IPS-20b (cell line): Measurements from ENCODE around the gene MUC20.
"Not testable (repeated sequence)": the region's sequence is repeated elsewhere in the genome, so short reads cannot be mapped to it uniquely, and the experiment has no call there.

ENCODE experiments used
- H3K27ac ChIP-seq: one replicate; pipeline ENCODE4 v1.5.1; 2013; ENCODE audit warnings: low read length
- H3K27me3 ChIP-seq: 2 replicates; pipeline ENCODE4 v1.6.1; 2013; ENCODE audit warnings: mild to moderate bottlenecking, low read length, inconsistent platforms; ENCODE audit not compliant: insufficient read depth
- H3K36me3 ChIP-seq: 2 replicates; pipeline ENCODE4 v1.6.1; 2013; ENCODE audit warnings: low read depth, mild to moderate bottlenecking, inconsistent platforms, low read length, moderate library complexity; ENCODE audit not compliant: insufficient read depth
- H3K4me1 ChIP-seq: 2 replicates; pipeline ENCODE4 v1.6.1; 2013; ENCODE audit warnings: mild to moderate bottlenecking, control low read depth, inconsistent platforms, low read length, moderate library complexity; ENCODE audit not compliant: insufficient read depth
- H3K4me3 ChIP-seq: 2 replicates; pipeline ENCODE4 v1.5.1; 2013; ENCODE audit warnings: mild to moderate bottlenecking, low read length, inconsistent platforms
- H3K9ac ChIP-seq: 2 replicates; pipeline ENCODE4 v1.6.1; 2013; ENCODE audit warnings: low read depth, mild to moderate bottlenecking, inconsistent platforms, low read length, moderate library complexity
- H3K9me3 ChIP-seq: 2 replicates; pipeline ENCODE4 v1.6.1; 2013; ENCODE audit warnings: mild to moderate bottlenecking, low read depth, low read length, inconsistent platforms; ENCODE audit not compliant: insufficient read depth

MUC20 gene

DNA sequence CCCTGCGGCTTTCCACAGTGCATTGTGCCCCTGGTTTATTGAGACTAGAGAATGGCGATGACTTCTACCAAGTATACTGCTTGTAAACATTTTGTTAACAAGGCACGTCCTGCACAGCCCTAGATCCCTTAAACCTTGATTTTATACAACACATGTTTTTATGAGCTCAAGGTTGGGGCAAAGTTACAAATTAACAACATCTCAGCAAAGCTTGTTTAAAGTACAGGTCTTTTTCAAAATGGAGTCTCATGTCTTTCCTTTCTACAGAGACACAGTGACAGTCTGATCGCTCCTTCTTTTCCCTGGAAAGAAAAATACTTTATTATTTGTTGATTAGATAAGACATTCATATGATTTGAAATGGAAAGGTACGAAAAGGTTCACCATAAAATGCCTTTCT, 8.0 kb downstream of the MUC20 start:
- H3K27me3 ChIP-seq, H3K9me3 ChIP-seq, H3K9ac ChIP-seq: not testable (repeated sequence)

DNA sequence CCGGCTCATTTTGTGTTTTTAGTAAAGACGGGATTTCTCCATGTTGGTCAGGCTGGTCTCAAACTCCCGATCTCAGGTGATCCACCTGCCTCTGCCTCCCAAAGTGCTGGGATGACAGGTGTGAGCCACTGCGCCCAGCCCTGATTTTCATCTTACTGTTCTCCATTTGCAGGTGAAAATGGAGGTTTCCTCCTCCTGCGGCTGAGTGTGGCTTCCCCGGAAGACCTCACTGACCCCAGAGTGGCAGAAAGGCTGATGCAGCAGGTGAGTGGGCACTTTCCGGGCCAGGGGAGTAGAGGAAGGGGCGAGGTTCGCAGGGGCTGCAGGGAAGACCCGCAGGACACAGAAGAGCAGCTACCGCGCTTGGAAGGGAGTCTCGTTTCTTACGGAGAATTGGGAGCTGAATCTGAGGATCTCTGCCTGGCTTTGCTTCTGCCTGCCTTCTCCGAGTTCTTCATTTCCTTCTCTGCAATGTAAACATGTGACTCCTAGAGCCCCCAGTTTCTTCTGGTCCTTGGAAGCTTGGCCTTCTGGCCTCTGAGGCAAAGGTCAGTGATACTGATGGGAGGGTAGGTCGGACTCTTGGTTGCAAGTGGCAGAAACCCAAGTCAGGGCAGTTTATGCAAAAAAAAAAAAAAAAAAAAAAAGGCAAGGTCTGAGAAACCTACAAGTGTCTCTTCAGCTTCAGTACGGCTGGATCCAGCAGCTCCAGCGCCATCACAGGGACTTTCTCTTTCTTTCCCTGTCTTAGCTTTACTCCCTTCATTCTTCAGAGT, 8.9 kb downstream of the MUC20 start:
- Histone ChIP-seq H3K27me3 (no peaks in the 10 kb centered on the region), H3K4me1 (no peaks in the 10 kb centered on the region), H3K4me3 (no peak overlapping the region), H3K9me3 (no peaks in the 10 kb centered on the region), H3K36me3 (no peaks in the 10 kb centered on the region), H3K27ac (no peak overlapping the region), H3K9ac (no peak overlapping the region)

More for the DNA sequence above, 8.0 kb downstream of the MUC20 start:
- not testable (repeated sequence) for H3K36me3 ChIP-seq, H3K4me1 ChIP-seq, H3K27ac ChIP-seq, H3K4me3 ChIP-seq

DNA sequence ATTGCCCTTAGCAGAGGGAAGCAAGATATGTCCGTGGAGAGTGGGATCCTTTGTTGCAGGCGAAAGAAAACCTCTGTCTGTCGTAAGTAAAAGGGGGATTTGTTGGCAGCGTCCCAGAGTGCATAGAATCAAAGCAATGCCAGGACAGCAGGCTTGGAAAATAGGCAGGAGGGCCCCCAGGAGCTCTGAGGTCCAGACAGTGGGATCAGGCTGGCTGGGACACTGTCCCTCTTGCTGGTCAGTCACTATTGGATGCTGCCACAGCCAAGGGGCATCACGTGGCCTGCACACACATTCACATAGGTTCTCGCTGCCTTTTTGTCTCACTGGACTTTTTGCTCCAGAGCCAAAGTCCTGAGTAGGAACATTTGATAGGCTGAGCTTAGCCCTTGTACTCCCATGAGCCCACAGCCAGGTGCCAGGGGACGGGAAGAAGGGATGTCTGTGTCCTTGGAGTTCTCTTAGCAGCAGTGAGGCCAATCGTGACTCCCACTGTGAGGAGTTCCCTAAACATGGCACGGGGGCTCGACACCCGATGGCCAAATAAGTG, 10.7 kb downstream of the MUC20 start:
- Histone ChIP-seq H3K36me3 (no peaks in the 10 kb centered on the region), H3K9me3 (no peaks in the 10 kb centered on the region), H3K9ac (no peak overlapping the region), H3K27ac (no peak overlapping the region), H3K4me1 (no peaks in the 10 kb centered on the region), H3K27me3 (no peaks in the 10 kb centered on the region), H3K4me3 (no peak overlapping the region)

DNA sequence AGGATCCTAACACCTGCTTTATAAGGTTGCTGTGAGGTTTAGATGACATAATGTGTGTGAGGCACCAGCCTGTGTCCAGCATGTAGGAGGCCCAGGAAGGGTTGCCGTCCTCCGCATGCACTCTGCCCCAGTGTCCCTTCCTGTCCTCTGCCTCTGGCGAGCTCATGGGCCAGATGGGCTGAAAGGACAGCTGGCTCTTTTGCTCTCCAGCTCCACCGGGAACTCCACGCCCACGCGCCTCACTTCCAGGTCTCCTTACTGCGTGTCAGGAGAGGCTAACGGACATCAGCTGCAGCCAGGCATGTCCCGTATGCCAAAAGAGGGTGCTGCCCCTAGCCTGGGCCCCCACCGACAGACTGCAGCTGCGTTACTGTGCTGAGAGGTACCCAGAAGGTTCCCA, 12.2 kb downstream of the MUC20 start:
- no peak overlapping the region for H3K4me3 ChIP-seq
- H3K9ac ChIP-seq: no peak overlapping the region
- no peaks in the 10 kb centered on the region for H3K4me1 ChIP-seq
- H3K36me3 ChIP-seq: no peaks in the 10 kb centered on the region
- no peaks in the 10 kb centered on the region for H3K9me3 ChIP-seq
- H3K27ac ChIP-seq: no peak overlapping the region
- no peaks in the 10 kb centered on the region for H3K27me3 ChIP-seq

DNA sequence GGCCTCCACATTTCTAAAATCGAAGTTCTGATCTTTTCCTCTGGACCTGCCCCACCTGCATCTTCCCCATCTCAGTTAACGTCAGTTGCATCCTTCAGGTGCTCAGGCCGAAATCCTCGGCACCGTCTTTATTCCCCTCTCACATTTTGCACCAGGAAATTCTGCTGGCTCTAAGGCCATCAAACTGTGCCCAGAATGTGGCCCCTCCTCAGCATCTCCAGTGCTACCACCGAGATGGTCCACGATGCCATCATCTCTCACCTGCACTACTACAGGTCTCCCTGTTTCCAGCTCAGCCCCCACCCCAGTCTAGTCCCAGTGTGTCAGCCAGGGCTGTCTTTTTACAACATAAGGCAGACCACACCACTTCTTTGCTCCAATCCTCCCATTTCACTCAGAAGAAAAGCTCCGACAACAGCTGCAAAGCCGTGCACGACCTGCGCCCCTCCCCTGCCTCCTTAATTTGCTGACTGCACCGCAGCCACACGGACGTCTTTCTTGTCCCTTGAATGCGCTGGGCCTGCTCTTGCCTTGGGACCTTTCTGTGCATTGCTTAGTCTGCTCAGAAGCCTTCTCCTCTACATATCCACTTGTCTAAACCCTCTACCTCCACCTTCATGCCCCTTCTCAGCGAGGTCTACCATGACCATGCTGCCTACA, 14.4 kb downstream of the MUC20 start:
- no peaks in the 10 kb centered on the region for H3K36me3 ChIP-seq
- H3K9ac ChIP-seq: no peak overlapping the region
- H3K4me1 ChIP-seq: no peaks in the 10 kb centered on the region
- H3K9me3 ChIP-seq: no peaks in the 10 kb centered on the region
- no peak overlapping the region for H3K4me3 ChIP-seq
- H3K27ac ChIP-seq: no peak overlapping the region
- H3K27me3 ChIP-seq: no peaks in the 10 kb centered on the region

DNA sequence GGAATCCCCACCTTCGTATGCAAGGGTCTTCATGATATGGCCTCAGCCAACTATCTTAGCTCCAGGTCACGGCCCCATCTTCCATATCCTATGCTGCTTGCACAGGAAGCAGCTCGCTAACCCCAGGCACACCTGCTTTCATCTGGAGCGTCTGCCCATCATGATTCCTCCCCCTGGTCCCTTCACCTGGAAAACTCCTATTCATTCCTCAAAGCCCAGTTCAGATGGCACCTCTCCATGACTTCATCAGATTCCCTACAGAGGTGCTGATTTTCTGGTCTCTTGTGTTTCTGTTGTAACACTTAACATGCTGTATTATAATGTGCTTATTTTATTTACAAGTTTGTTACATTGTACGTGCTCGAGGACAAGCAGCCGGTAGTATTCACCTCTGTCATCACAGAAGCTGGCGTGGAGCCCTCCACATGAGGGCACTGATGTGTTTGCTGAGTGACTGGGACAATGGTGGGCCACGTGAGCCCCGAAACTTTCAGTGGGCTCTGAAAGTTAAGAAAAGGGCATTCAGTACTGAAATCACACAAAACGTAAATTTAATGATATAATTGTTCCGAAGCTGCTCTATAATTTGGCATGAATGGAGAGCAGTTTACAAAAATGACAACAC, 16.2 kb downstream of the MUC20 start:
- Histone ChIP-seq H3K9me3 (no peaks in the 10 kb centered on the region), H3K36me3 (no peaks in the 10 kb centered on the region), H3K9ac (no peak overlapping the region), H3K27me3 (no peaks in the 10 kb centered on the region; the same call in 1 of the 2 replicates), H3K4me1 (no peaks in the 10 kb centered on the region), H3K4me3 (no peak overlapping the region), H3K27ac (no peak overlapping the region)

DNA sequence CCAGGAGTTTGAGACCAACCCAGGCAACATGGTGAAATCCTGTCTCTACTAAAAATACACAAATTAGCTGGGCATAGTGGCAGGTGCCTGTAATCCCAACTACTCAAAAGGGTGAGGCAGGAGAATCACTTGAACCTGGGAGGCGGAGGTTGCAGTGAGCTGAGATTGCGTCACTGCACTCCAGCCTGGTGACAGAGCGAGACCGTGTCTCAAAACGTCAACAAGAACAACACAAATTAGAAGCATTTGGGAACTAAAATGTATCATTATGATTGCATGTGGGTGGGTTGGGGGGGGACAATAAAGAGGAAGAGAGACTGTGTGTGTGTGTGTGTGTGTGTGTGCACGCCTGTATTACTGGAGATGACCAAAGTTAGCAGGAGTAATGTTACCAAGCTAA, 17.0 kb downstream of the MUC20 start:
- not testable (repeated sequence) for H3K27ac ChIP-seq, H3K27me3 ChIP-seq, H3K36me3 ChIP-seq, H3K9ac ChIP-seq, H3K4me3 ChIP-seq, H3K4me1 ChIP-seq, H3K9me3 ChIP-seq

DNA sequence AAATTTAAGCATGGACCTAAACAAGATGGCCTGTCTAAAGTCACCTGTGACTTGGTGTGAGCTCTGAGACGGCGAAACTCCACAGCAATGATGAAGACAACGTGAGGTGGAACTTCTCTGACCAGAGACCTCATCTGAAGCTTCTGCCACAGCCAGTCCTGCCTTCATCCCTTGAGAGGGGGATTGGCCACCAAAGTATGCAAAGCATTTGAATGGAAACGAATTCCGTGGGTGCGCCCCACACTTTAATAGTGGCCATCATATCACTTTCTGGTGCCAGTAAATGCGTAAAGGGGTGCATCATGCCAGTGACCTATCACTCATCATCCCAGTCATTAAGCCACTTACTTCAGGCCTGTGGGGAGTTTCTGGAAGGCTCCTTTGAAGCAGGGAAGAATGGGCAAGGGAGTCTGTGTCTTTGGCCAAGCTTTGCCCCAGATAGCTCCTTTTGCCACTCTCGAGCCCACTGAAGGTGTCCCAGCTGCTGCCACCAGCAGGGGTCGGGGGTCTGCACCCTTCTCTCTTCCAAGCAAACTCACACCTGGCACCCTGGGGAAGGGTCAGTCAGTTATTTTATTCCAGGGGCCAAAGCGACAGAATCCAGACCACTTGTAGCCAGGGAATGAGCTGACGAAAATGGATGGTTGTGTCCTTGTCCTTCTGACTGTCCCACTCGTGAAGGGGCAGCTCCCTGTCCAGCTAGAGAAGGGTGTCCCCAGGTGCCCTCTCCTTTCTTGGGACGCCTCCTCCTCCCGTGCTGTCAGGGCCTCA, 17.7 kb downstream of the MUC20 start:
- H3K27me3 ChIP-seq: no peaks in the 10 kb centered on the region; the same call in 1 of the 2 replicates
- no peaks in the 10 kb centered on the region for H3K36me3 ChIP-seq
- no peaks in the 10 kb centered on the region for H3K9me3 ChIP-seq
- no peak overlapping the region for H3K9ac ChIP-seq
- H3K4me1 ChIP-seq: no peaks in the 10 kb centered on the region
- H3K4me3 ChIP-seq: no peak overlapping the region
- no peak overlapping the region for H3K27ac ChIP-seq

DNA sequence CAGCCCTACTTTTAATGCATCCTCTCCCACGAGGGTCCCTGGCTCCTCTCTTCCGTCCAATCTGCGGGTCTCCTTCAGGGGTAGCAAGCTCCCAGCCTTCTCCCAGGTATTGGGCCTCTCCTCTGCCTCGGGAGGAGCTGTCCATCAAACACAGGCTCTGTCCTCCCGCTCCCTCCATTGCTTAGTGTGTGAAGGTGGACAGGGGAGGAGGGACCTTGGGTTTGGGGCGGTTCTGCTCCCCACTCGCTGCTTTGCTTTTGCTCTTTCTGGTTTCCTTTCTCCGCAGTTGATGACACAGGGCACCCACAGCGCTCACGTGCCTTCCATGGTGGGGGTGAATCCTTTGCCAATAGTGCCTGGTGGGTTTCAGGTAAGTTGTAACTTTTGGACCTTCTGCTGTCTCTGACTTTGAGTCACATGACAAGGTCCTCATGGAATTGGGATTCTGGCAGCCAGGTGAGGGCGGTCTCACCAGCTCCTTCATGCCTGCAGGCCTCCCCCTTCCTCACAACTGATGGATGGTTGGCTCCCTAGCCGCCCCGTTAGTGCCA, 18.9 kb downstream of the MUC20 start:
- Histone ChIP-seq H3K9ac (no peak overlapping the region), H3K27ac (no peak overlapping the region), H3K4me3 (no peak overlapping the region), H3K27me3 (peaks cover 3% of the 10 kb centered on the region; the same call in 1 of the 2 replicates), H3K36me3 (no peaks in the 10 kb centered on the region), H3K9me3 (no peaks in the 10 kb centered on the region), H3K4me1 (no peaks in the 10 kb centered on the region)

DNA sequence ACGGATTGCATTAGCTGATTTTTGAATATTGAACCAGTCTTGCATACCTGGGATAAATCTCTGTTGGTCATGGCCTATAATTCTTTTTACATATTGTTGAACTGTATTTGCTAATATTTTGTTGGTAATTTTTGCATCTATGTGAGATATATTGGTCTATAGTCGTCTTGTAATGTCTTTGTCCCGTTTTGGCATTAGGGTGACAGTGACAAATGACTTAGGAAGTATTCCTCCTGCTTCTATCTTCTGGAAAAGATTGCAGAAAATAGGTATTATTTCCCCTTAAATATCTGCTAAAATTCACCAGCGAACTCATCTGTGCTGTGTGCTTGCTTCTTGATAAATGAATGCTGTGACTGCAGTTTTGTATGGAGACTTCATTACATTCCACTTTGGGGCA, 23.7 kb downstream of the MUC20 start:
- Histone ChIP-seq H3K27me3 (peaks cover 40% of the 10 kb centered on the region), H3K9ac (no peak overlapping the region), H3K27ac (no peak overlapping the region), H3K9me3 (peaks cover 3% of the 10 kb centered on the region; the same call in 1 of the 2 replicates), H3K4me1 (no peaks in the 10 kb centered on the region), H3K4me3 (no peak overlapping the region), H3K36me3 (no peaks in the 10 kb centered on the region)

DNA sequence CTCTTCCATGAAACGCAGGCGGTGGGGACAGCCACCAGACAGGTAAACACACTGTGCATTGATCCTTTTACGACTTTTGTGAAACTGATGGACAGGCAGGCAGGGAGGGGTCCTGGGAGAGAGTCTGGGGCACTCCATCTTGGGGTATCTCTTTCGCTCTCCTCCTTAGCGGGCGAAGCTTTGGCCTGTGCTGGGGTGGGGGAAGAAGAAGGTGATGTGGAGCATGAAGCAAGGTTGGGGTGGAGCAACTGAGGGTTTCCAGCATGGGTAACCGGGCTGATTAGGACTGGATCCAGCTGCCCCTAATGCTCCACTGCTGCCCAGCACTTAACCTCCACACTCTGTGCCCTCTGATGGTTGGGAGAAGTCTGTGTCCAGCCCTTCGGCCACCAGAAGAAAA, 25.6 kb downstream of the MUC20 start:
- peaks cover 40% of the 10 kb centered on the region for H3K27me3 ChIP-seq
- H3K9ac ChIP-seq: no peak overlapping the region
- no peaks in the 10 kb centered on the region for H3K36me3 ChIP-seq
- no peak overlapping the region for H3K4me3 ChIP-seq
- H3K9me3 ChIP-seq: peaks cover 3% of the 10 kb centered on the region; the same call in 1 of the 2 replicates
- H3K27ac ChIP-seq: no peak overlapping the region
- H3K4me1 ChIP-seq: no peaks in the 10 kb centered on the region
